ENCODE measurements around the gene P4HA2. TPM values are rescaled to one million over a fixed set of nuclear protein-coding genes. Genes with fewer than 3 reads are reported as not detected.

Gene P4HA2
- total and polyA plus RNA-seq, 2 of the 13 experiments (the other 11 are each of a cell fraction or from before 2014, with no cell fraction given), result 37.7 to 126 TPM

GRCh38 chr5:132181011-132181629 is 46.5 kb downstream of the P4HA2 start (continued):
- no peak for TF ChIP-seq ZBTB40 (IDR thresholded peaks at IDR 0.05)
- no peak for TF ChIP-seq ZBTB40 (CRISPR knock-in tag; IDR thresholded peaks at IDR 0.05)
- no peak for TF ChIP-seq ZNF567 (CRISPR knock-in tag; IDR thresholded peaks at IDR 0.05; ENCODE audit: borderline replicate concordance)
